ENCODE results near the gene DDX59.

DDX59 gene

DNA sequence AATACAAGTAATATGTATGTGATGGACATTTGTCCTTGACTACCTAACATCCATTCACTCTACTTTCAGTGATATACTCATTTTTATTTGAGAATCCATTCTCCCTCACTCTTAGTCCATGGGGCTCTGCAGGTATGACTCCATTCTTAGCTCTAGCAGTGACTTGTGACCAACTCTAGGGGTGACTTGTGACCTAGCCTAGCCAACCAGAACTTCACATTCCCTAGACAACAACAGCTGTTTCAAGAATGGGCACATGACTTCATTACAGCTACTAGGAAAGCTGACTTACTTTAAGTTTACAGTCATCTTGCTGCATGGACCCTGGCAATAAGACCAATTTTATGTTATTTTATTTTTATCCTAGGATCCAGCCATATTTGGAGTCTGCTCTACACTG, 23.6 kb upstream of the DDX59 start:
- H3K4me1 ChIP-seq (ENCODE audit: control insufficient read depth, insufficient read depth, low read length) = no peaks in the 10 kb centered on the region
- no peak overlapping the region for H3K4me3 ChIP-seq (ENCODE audit: low read length in 2 of 2)
- no peak overlapping the region for H3K27ac ChIP-seq (ENCODE audit: low read length)
- H3K9ac ChIP-seq (ENCODE audit: low read length in 2 of 2) = no peak overlapping the region
- no peaks in the 10 kb centered on the region for H3K9me3 ChIP-seq (ENCODE audit: control insufficient read depth in 2 of 2, low read length in 2 of 2)
- H3K36me3 ChIP-seq (ENCODE audit: control insufficient read depth in 2 of 2, insufficient read depth in 2 of 2, low read length in 2 of 2) = no peaks in the 10 kb centered on the region
- H3K27me3 ChIP-seq (ENCODE audit: control insufficient read depth in 1 of 2, insufficient read depth in 2 of 2, low read length in 2 of 2) = no peaks in the 10 kb centered on the region

DNA sequence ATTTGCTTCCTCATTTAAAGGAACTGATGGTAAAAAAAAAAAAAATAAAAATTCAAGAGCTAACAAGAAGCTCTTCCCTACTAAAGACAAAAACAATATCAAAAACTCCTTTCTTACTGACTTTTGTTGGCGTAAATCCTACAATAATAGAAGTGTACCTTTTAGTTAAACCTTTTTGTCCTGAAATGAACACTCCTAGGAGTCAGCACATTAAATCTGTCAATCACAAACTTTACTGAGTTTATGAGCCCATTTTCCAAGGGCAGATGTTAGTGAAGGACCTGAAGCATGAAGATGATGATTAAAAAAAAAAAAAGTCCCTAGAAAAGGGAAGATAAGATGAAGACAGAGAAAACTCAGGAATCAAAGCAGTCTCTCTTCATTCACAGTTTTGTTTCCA, 22.6 kb upstream of the DDX59 start:
- Histone ChIP-seq H3K4me1 (ENCODE audit: control insufficient read depth, insufficient read depth, low read length) (no peaks in the 10 kb centered on the region), H3K27me3 (ENCODE audit: control insufficient read depth in 1 of 2, insufficient read depth in 2 of 2, low read length in 2 of 2) (no peaks in the 10 kb centered on the region), H3K36me3 (ENCODE audit: control insufficient read depth in 2 of 2, insufficient read depth in 2 of 2, low read length in 2 of 2) (no peaks in the 10 kb centered on the region), H3K27ac (ENCODE audit: low read length) (no peak overlapping the region), H3K4me3 (ENCODE audit: low read length in 2 of 2) (no peak overlapping the region), H3K9ac (ENCODE audit: low read length in 2 of 2) (no peak overlapping the region), H3K9me3 (ENCODE audit: control insufficient read depth in 2 of 2, low read length in 2 of 2) (no peaks in the 10 kb centered on the region)

DNA sequence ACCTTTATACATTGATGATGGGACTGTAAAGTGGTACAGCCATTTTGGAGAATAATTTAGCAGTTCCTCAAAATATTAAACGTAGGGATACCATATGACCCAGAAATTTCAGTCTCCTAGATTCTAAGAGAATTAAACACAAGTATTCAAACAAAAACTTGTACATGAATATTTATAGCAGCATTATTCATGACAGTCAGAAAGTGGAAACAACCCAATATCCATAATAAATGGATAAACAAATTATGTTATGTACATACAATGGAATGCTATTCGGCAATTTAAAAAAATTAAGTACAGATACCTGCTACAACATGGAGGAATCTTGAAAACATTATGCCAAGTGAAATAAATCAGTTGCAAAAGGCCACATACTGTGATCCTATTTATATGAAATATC, 16.9 kb upstream of the DDX59 start:
- Histone ChIP-seq H3K27me3 (ENCODE audit: control insufficient read depth in 1 of 2, insufficient read depth in 2 of 2, low read length in 2 of 2) (no peaks in the 10 kb centered on the region), H3K4me1 (ENCODE audit: control insufficient read depth, insufficient read depth, low read length) (no peaks in the 10 kb centered on the region), H3K27ac (ENCODE audit: low read length) (no peak overlapping the region), H3K36me3 (ENCODE audit: control insufficient read depth in 2 of 2, insufficient read depth in 2 of 2, low read length in 2 of 2) (no peaks in the 10 kb centered on the region), H3K9ac (ENCODE audit: low read length in 2 of 2) (no peak overlapping the region), H3K4me3 (ENCODE audit: low read length in 2 of 2) (no peak overlapping the region), H3K9me3 (ENCODE audit: control insufficient read depth in 2 of 2, low read length in 2 of 2) (no peaks in the 10 kb centered on the region)

DNA sequence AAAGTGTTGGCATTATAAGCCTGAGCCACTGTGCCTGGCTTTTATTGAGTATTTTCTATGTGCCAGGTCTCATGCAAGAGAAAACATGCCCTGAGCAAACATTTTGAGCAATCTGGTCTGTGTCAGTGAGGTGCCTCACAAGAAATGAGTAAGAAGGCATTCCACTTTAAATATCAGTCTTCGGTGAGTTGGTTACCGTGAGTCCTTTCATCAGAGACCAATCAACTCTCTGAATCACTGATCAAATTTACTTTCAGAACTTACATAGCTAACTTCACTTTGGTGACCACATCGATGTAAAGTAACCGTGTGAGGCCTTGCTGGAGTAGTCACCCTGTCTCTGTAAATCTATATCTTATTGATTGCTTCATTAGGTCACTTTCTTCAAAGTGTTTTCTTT, 14.3 kb upstream of the DDX59 start:
- no peaks in the 10 kb centered on the region for H3K27me3 ChIP-seq (ENCODE audit: control insufficient read depth in 1 of 2, insufficient read depth in 2 of 2, low read length in 2 of 2)
- H3K4me1 ChIP-seq (ENCODE audit: control insufficient read depth, insufficient read depth, low read length) = no peaks in the 10 kb centered on the region
- H3K9ac ChIP-seq (ENCODE audit: low read length in 2 of 2) = no peak overlapping the region
- H3K36me3 ChIP-seq (ENCODE audit: control insufficient read depth in 2 of 2, insufficient read depth in 2 of 2, low read length in 2 of 2) = no peaks in the 10 kb centered on the region
- H3K4me3 ChIP-seq (ENCODE audit: low read length in 2 of 2) = no peak overlapping the region
- H3K27ac ChIP-seq (ENCODE audit: low read length) = no peak overlapping the region
- no peaks in the 10 kb centered on the region for H3K9me3 ChIP-seq (ENCODE audit: control insufficient read depth in 2 of 2, low read length in 2 of 2)

DNA sequence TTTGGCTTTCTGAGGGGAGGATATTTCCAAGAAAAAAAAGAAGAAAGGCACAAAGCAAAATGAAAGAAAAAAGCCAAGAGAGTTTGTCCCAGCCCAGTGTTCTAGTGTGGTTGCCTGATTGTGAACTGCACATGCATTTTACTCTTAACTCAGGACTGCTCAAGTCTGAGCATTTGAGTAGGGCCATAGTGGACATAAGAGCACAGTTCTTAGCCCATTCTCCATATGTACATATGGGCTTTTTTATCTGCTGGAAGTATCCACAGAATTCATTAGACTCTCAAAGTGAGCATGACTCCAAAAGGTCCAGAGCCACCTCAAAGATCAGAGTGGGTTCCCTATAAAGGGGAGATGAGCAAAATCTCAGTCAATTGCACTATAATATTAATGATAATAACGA, 13.6 kb upstream of the DDX59 start:
- Histone ChIP-seq H3K9ac (ENCODE audit: low read length in 2 of 2) (no peak overlapping the region), H3K4me1 (ENCODE audit: control insufficient read depth, insufficient read depth, low read length) (no peaks in the 10 kb centered on the region), H3K9me3 (ENCODE audit: control insufficient read depth in 2 of 2, low read length in 2 of 2) (no peaks in the 10 kb centered on the region), H3K36me3 (ENCODE audit: control insufficient read depth in 2 of 2, insufficient read depth in 2 of 2, low read length in 2 of 2) (no peaks in the 10 kb centered on the region), H3K27me3 (ENCODE audit: control insufficient read depth in 1 of 2, insufficient read depth in 2 of 2, low read length in 2 of 2) (no peaks in the 10 kb centered on the region), H3K27ac (ENCODE audit: low read length) (no peak overlapping the region), H3K4me3 (ENCODE audit: low read length in 2 of 2) (no peak overlapping the region)

DNA sequence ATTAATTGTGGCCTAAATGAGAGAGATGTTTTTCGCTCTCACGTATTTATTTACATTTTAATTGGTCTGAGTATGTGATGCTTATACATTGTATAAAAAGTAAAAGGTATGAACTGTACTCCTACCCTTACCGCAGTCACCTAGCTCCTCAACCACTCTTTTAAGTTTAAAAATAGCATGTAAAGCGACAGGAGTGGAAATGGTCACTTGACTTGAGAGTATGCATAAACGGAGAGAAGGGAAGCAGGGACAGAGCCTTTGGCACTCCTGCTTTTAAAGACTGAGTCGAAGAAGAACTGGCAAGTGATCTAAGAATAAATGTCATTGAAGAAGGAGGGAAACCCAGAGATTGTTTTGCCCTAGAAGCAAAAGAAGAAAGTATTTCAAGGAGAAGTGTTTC, 11.5 kb upstream of the DDX59 start:
- H3K9ac ChIP-seq (ENCODE audit: low read length in 2 of 2) = no peak overlapping the region
- no peak overlapping the region for H3K27ac ChIP-seq (ENCODE audit: low read length)
- H3K4me1 ChIP-seq (ENCODE audit: control insufficient read depth, insufficient read depth, low read length) = no peaks in the 10 kb centered on the region
- no peaks in the 10 kb centered on the region for H3K36me3 ChIP-seq (ENCODE audit: control insufficient read depth in 2 of 2, insufficient read depth in 2 of 2, low read length in 2 of 2)
- H3K9me3 ChIP-seq (ENCODE audit: control insufficient read depth in 2 of 2, low read length in 2 of 2) = no peaks in the 10 kb centered on the region
- no peak overlapping the region for H3K4me3 ChIP-seq (ENCODE audit: low read length in 2 of 2)
- H3K27me3 ChIP-seq (ENCODE audit: control insufficient read depth in 1 of 2, insufficient read depth in 2 of 2, low read length in 2 of 2) = no peaks in the 10 kb centered on the region

DNA sequence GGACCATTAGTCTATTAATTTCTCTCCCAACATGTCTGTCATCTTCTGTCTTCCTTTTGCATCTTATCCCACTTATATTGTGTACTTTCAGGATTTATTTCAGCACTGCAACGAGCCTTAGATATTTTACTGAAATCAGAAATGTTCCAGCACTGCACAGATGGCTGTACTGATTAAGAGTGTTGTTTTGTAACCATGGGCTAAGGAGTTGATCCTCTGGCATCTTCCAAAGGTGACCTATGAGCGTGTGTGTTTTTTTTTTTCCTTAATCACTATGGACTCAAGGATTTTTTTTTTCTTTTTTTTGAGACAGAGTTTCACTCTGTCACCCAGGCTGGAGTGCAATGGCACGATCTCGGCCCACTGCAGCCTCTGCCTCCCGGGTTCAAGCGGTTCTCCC, 7.1 kb upstream of the DDX59 start:
- H3K9me3 ChIP-seq (ENCODE audit: control insufficient read depth in 2 of 2, low read length in 2 of 2) = no peaks in the 10 kb centered on the region
- no peak overlapping the region for H3K27ac ChIP-seq (ENCODE audit: low read length)
- H3K27me3 ChIP-seq (ENCODE audit: control insufficient read depth in 1 of 2, insufficient read depth in 2 of 2, low read length in 2 of 2) = no peaks in the 10 kb centered on the region
- no peaks in the 10 kb centered on the region for H3K36me3 ChIP-seq (ENCODE audit: control insufficient read depth in 2 of 2, insufficient read depth in 2 of 2, low read length in 2 of 2)
- no peak overlapping the region for H3K9ac ChIP-seq (ENCODE audit: low read length in 2 of 2)
- H3K4me1 ChIP-seq (ENCODE audit: control insufficient read depth, insufficient read depth, low read length) = no peaks in the 10 kb centered on the region
- no peak overlapping the region for H3K4me3 ChIP-seq (ENCODE audit: low read length in 2 of 2)

DNA sequence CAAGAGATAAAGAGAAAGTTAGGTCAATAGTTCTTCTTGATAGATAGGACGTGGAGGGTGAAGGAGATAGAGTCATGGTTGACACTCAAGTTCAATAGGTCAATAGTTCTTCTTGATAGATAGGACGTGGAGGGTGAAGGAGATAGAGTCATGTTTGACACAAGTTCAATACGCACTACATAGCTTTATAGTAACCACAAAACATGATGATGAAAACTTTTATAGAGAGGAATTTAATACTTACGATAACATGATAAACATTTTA, 5.8 kb upstream of the DDX59 start:
- Histone ChIP-seq H3K36me3 (ENCODE audit: control insufficient read depth in 2 of 2, insufficient read depth in 2 of 2, low read length in 2 of 2) (no peaks in the 10 kb centered on the region), H3K4me3 (ENCODE audit: low read length in 2 of 2) (no peak overlapping the region), H3K4me1 (ENCODE audit: control insufficient read depth, insufficient read depth, low read length) (no peaks in the 10 kb centered on the region), H3K27ac (ENCODE audit: low read length) (no peak overlapping the region), H3K9me3 (ENCODE audit: control insufficient read depth in 2 of 2, low read length in 2 of 2) (no peaks in the 10 kb centered on the region), H3K9ac (ENCODE audit: low read length in 2 of 2) (no peak overlapping the region), H3K27me3 (ENCODE audit: control insufficient read depth in 1 of 2, insufficient read depth in 2 of 2, low read length in 2 of 2) (no peaks in the 10 kb centered on the region)

DNA sequence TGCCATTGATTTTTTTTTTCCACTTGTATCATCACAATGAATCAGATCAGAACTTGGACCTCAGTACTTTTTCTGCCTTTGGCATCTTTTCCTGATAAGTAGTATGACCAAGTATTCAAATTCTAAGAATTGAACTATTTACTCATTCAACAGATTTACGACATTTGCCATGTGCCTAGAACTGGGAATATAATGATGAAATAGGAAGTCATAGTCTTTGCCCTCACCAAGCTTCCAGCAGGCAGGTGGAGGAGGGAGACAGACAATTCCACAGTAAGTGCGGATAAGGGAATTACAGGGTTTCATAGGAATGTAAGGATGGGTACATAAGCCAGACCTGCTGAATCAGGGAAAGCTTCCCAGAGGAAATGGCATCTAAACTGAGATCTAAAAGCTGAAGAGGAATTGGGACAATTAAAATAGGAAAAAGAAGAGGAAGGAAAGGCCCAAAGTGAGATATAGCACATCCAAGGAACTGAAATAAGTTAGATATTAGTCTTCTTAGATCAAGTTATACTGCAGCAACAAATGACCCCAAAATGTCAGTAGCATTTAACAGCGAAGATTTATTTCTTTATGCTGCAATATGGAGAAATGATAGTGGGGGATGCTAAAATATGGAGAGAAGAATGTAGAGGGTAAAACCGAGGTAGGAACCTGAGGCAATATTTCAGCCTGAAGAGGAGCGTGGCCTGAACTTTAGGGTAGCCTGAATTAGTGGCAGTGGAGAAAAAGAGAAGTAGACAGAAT, 5.3 kb upstream of the DDX59 start:
- H3K27ac ChIP-seq (ENCODE audit: low read length) = no peak overlapping the region
- no peak overlapping the region for H3K9ac ChIP-seq (ENCODE audit: low read length in 2 of 2)
- no peaks in the 10 kb centered on the region for H3K27me3 ChIP-seq (ENCODE audit: control insufficient read depth in 1 of 2, insufficient read depth in 2 of 2, low read length in 2 of 2)
- no peaks in the 10 kb centered on the region for H3K9me3 ChIP-seq (ENCODE audit: control insufficient read depth in 2 of 2, low read length in 2 of 2)
- H3K4me3 ChIP-seq (ENCODE audit: low read length in 2 of 2) = no peak overlapping the region
- peaks cover 2% of the 10 kb centered on the region for H3K4me1 ChIP-seq (ENCODE audit: control insufficient read depth, insufficient read depth, low read length)
- H3K36me3 ChIP-seq (ENCODE audit: control insufficient read depth in 2 of 2, insufficient read depth in 2 of 2, low read length in 2 of 2) = no peaks in the 10 kb centered on the region

DNA sequence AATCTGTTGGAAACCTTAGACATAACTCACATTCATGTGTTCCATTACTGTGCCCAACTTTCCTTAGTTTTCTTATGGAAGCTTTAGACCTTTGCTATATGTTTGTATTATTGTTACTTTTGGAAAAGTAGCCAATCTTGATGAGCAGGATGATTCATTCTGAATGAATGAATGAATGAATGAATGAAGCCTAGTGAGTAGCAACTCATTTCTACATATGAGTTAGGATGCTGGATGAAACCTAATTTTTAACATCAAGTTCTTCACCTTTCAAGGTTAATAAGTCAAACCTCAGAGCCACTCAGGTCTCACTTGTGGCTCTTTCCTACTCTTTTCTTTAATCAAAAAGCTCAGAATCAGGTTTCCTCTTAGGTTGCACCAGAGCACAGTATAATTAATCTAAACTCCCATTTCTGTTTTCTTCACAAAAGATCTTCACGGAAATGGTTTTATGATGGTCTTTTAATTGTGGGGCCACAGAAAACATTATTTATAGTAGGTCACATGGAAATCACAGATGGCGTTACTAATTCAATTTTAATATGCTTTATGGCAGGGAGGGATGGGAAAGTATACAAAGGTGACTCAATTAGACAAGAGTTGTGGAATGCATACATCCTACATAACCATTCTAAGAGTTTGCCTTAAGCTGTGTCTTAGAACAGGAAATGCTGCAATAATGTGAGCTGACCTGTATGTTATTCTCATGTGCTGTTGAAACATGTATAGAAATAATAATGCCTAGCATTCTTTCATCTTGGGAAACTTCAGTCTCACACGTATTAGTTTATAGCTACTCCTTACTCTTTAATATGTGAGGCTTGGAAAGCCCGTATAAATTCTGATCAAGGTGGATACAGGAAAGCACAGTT, 4.5 kb upstream of the DDX59 start:
- Histone ChIP-seq H3K4me3 (ENCODE audit: low read length in 2 of 2) (no peak overlapping the region), H3K9ac (ENCODE audit: low read length in 2 of 2) (no peak overlapping the region), H3K27me3 (ENCODE audit: control insufficient read depth in 1 of 2, insufficient read depth in 2 of 2, low read length in 2 of 2) (no peaks in the 10 kb centered on the region), H3K9me3 (ENCODE audit: control insufficient read depth in 2 of 2, low read length in 2 of 2) (no peaks in the 10 kb centered on the region), H3K27ac (ENCODE audit: low read length) (no peak overlapping the region), H3K36me3 (ENCODE audit: control insufficient read depth in 2 of 2, insufficient read depth in 2 of 2, low read length in 2 of 2) (no peaks in the 10 kb centered on the region), H3K4me1 (ENCODE audit: control insufficient read depth, insufficient read depth, low read length) (peaks cover 2% of the 10 kb centered on the region)

DNA sequence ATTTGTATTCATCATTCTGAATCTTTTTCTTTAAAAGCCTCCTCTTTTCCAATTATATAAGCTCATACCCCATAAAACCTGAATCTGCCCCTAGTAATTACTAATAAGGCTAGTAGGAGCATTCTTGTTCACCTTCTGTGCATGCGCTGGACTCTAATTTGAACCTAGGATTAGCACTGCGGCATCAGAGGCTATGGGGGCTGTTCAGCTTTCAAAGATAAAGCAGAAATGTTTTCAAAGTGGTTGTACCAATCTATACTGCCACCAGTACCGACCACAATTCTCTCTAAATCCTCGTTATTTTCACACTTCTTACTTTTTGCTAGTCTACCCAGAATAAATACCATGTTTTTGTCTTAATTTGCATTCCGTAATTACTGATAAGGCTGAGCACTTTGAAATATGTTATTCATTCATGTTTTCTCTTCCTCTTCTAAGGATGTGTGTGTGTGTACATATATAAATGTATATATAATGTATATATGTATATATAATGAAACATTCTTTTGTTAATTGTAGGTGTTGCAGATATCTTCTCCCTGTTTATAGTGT, 1.6 kb upstream of the DDX59 start:
- no peak overlapping the region for H3K4me3 ChIP-seq (ENCODE audit: low read length in 2 of 2)
- peak overlapping the region in 1 of 2 donors; percentile 89 for H3K9ac ChIP-seq (ENCODE audit: low read length in 2 of 2)
- H3K27ac ChIP-seq (ENCODE audit: low read length) = no peak overlapping the region
- H3K27me3 ChIP-seq (ENCODE audit: control insufficient read depth in 1 of 2, insufficient read depth in 2 of 2, low read length in 2 of 2) = no peaks in the 10 kb centered on the region
- no peaks in the 10 kb centered on the region for H3K9me3 ChIP-seq (ENCODE audit: control insufficient read depth in 2 of 2, low read length in 2 of 2)
- peaks cover 0 to under 1% of the 10 kb centered on the region in 2 donors for H3K36me3 ChIP-seq (ENCODE audit: control insufficient read depth in 2 of 2, insufficient read depth in 2 of 2, low read length in 2 of 2)
- H3K4me1 ChIP-seq (ENCODE audit: control insufficient read depth, insufficient read depth, low read length) = peaks cover 6% of the 10 kb centered on the region

Measured in stomach smooth muscle (tissue), 2 donors.